HTR-8/SVneo (cell line): ENCODE results near the gene TPRG1L.
"Not testable (repeated sequence)": the region's sequence is repeated elsewhere in the genome, so short reads cannot be mapped to it uniquely, and the experiment has no call there.

ENCODE experiments used
- DNase-seq: peaks from one replicate; pipeline ENCODE4 v3.0.0; 2011; ENCODE audit warnings: low spot score, mixed read lengths; ENCODE audit not compliant: insufficient read length
- FAIRE-seq: peaks from 2 replicates; lab custom pipeline; 2011; peaks lifted over from hg19 to GRCh38; lab: Jason Lieb, UNC

The TPRG1L gene

GRCh38 chr1:3604997-3605823 lies 19.6 kb upstream of the TPRG1L start:
- FAIRE-seq (peak; percentile 96), DNase-seq (no peak)

- FAIRE-seq (no peak), DNase-seq (no peak)
Measured at GRCh38 chr1:3606779-3607702, 17.8 kb upstream of the TPRG1L start.

GRCh38 chr1:3607703-3608065 lies 17.1 kb upstream of the TPRG1L start:
- no peak for DNase-seq
- FAIRE-seq: no peak

- no peak for FAIRE-seq
Measured at GRCh38 chr1:3608154-3608553, 16.7 kb upstream of the TPRG1L start.

GRCh38 chr1:3609016-3609768 lies 15.6 kb upstream of the TPRG1L start:
- DNase-seq (no peak), FAIRE-seq (no peak)

More at GRCh38 chr1:3608154-3608553, 16.7 kb upstream of the TPRG1L start:
- DNase-seq: no peak

GRCh38 chr1:3609769-3610526 lies 14.9 kb upstream of the TPRG1L start:
- FAIRE-seq: no peak
- no peak for DNase-seq

GRCh38 chr1:3610527-3611169 lies 14.2 kb upstream of the TPRG1L start:
- DNase-seq (no peak), FAIRE-seq (no peak)

GRCh38 chr1:3611170-3612019 lies 13.4 kb upstream of the TPRG1L start, which contains the start of gene MEGF6:
Gene MEGF6, minus strand, starts transcription at chr1:3611508. Its CDS starts 240 bp downstream, at chr1:3611268.
- peak; percentile 64 for FAIRE-seq
- peak; percentile 78 for DNase-seq

GRCh38 chr1:3612123-3612522 lies 12.7 kb upstream of the TPRG1L start:
- DNase-seq (no peak), FAIRE-seq (no peak)

- FAIRE-seq (no peak), DNase-seq (no peak)
Measured at GRCh38 chr1:3614755-3615742, 9.8 kb upstream of the TPRG1L start.

GRCh38 chr1:3616861-3617260 lies 8.0 kb upstream of the TPRG1L start:
- FAIRE-seq: no peak

GRCh38 chr1:3617806-3618345 lies 6.9 kb upstream of the TPRG1L start:
- DNase-seq: no peak
- no peak for FAIRE-seq

More at GRCh38 chr1:3616861-3617260, 8.0 kb upstream of the TPRG1L start:
- DNase-seq: no peak

- DNase-seq: no peak
- no peak for FAIRE-seq
Measured at GRCh38 chr1:3618531-3618880, 6.3 kb upstream of the TPRG1L start.

- FAIRE-seq (peak; percentile 13), DNase-seq (peak; percentile 75)
Measured at GRCh38 chr1:3618881-3619671, 5.7 kb upstream of the TPRG1L start.

- DNase-seq: no peak
- FAIRE-seq: no peak
Measured at GRCh38 chr1:3620708-3621107, 4.1 kb upstream of the TPRG1L start.

GRCh38 chr1:3621151-3621671 lies 3.6 kb upstream of the TPRG1L start:
- not testable (repeated sequence) for FAIRE-seq, DNase-seq
